C4-2B (cell line): ENCODE results near the gene RPS6KA5.
"Not testable (repeated sequence)": the region's sequence is repeated elsewhere in the genome, so short reads cannot be mapped to it uniquely, and the experiment has no call there.

ENCODE experiments used
- H3K27ac ChIP-seq: fragments of 450-650 bp; 2 replicates; pipeline ENCODE4 v1.5.1; 2017
- ZFX ChIP-seq: fragments of 450-650 bp; IDR thresholded peaks from 2 replicates; pipeline ENCODE4 v1.6.1; 2017
- TF ChIP-seq, protein P1 (sequence below): fragments of 450-650 bp; conservative IDR thresholded peaks from 2 replicates; pipeline ENCODE4 v1.5.1; 2017; ENCODE audit warnings: mild to moderate bottlenecking

RPS6KA5 gene

DNA sequence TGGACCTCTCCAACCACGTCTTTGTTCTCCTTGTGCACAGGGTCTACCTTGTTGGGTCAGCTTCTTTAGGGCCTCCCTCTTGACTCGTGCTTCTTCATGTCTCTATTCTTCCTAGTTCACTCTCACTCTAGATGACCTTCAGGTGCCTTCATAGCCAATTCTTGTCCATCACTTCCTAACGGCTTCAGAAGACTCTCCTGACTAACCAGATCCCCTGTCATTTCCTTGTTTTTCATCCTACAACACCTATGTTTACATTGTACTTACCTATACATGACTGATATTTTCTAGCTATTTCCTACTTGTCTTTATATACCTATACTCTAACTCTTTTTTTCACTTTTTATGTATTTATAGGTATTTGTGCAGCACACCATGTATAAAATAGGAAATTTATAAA lies 117.1 kb downstream of the RPS6KA5 start:
- no peak for TF ChIP-seq ZFX
- TF ChIP-seq, protein P1, sequence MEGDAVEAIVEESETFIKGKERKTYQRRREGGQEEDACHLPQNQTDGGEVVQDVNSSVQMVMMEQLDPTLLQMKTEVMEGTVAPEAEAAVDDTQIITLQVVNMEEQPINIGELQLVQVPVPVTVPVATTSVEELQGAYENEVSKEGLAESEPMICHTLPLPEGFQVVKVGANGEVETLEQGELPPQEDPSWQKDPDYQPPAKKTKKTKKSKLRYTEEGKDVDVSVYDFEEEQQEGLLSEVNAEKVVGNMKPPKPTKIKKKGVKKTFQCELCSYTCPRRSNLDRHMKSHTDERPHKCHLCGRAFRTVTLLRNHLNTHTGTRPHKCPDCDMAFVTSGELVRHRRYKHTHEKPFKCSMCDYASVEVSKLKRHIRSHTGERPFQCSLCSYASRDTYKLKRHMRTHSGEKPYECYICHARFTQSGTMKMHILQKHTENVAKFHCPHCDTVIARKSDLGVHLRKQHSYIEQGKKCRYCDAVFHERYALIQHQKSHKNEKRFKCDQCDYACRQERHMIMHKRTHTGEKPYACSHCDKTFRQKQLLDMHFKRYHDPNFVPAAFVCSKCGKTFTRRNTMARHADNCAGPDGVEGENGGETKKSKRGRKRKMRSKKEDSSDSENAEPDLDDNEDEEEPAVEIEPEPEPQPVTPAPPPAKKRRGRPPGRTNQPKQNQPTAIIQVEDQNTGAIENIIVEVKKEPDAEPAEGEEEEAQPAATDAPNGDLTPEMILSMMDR, result no peak
- no peak overlapping the region for H3K27ac ChIP-seq

DNA sequence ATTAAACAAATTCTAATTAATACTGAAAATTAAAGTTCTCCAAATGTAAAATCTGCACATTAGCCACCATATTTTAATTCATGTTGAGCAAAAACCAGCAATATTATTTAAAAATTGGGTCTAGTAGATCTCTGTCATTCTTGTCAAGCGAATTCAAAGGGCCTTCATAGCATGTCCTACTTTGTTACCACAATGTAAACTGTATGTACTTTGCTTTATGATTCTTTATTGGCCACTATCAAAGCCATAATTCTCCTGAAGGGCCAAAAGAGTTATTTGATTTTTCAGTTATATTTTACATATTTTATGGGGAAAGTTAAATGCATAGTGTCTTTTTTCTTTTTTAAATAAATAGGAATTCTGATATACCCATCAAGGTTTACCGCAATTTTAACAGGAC lies 117.9 kb downstream of the RPS6KA5 start:
- H3K27ac ChIP-seq, result no peak overlapping the region
- TF ChIP-seq, protein P1, result no peak
- no peak for TF ChIP-seq ZFX

DNA sequence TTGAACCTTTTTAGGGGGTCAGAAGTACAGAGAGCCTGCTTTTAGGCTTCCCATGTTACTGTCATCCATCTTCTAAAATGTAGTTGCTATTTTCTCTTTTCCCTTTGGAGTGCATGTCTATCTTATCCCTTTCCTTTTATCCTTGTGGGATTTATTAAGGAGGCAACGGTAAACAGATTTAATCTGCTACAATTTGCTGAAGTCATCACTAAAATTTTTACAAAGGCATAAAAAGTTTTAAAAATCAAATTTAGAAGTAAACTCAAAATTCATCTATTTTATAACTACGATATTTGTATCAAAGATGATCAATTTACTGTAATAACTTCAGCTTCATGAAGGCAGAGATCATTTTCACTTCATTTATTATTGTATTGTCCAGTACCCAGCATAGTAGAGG lies 118.7 kb downstream of the RPS6KA5 start:
- TF ChIP-seq, protein P1, result no peak
- TF ChIP-seq ZFX, result no peak
- H3K27ac ChIP-seq, result no peak overlapping the region

DNA sequence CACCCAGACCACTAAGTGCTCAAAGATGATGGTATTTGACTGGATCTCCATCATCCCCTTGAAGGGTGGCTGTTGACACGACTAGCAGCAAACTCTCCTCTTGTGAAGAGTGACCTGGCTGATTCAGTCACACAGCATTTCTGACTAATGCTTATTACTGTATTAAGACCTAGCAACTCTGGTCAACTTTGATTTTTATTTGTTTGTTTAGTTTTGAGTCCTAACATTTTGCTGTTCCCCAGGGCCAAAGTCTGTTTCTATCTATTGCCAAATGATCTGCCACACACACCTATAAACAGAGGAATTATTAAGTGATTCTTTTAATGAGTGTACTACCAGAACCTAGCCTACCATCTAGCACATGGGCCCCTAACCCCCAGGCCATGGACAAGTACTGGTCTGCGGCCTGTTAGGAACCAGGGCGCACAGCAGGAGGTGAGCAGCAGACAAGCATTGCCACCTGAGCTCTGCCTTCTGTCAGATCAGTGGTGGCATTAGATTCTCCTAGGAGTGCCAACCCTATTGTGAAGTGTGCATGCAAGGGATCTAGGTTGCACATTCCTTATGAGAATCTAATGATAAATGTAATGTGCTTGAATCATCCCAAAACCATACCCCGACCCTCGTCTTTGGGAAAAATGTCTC lies 120.0 kb downstream of the RPS6KA5 start:
- no peak overlapping the region for H3K27ac ChIP-seq
- TF ChIP-seq ZFX, result no peak
- TF ChIP-seq, protein P1, result no peak

DNA sequence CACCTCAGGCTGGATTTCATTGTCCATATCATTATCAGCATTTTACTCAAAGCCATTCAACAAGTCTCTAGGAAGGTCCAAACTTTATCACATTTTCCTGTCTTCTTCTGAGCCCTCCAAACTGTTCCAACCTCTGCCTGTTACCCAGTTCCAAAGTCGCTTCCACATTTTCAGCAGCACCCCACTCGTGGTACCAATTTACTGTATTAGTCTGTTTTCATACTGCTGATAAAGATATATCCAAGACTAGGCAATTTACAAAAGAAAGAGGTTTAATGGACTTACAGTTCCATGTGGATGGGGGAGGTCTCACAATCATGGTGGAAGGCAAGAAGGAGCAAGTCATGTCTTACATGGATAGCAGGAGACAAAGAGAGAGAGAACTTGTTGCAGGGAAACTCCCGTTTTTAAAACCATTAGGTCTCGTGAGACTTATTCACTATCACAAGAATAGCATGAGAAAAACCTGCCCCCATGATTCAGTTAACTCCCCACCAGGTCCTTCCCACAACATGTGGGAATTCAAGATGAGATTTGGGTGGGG lies 121.1 kb downstream of the RPS6KA5 start:
- H3K27ac ChIP-seq, result not testable (repeated sequence)

DNA sequence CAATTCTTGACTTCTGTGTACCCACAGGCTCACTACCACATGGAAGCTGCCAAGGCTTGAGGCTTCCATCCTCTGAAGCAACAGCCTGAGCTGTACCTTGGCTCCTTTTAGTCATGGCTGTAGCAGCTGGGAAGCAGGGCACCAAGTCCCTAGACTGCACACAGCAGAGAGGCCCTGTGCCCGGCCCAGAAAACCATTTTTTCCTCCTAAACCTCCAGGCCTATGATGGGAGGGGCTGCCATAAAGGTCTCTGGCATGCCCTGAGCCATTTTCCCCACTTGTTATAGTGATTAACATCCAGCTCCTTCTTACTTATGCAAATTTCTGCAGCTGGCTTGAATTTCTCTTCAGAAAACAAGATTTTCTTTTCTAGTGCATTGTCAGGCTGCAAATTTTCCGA lies 121.8 kb downstream of the RPS6KA5 start:
- TF ChIP-seq, protein P1, result no peak
- no peak for TF ChIP-seq ZFX

DNA sequence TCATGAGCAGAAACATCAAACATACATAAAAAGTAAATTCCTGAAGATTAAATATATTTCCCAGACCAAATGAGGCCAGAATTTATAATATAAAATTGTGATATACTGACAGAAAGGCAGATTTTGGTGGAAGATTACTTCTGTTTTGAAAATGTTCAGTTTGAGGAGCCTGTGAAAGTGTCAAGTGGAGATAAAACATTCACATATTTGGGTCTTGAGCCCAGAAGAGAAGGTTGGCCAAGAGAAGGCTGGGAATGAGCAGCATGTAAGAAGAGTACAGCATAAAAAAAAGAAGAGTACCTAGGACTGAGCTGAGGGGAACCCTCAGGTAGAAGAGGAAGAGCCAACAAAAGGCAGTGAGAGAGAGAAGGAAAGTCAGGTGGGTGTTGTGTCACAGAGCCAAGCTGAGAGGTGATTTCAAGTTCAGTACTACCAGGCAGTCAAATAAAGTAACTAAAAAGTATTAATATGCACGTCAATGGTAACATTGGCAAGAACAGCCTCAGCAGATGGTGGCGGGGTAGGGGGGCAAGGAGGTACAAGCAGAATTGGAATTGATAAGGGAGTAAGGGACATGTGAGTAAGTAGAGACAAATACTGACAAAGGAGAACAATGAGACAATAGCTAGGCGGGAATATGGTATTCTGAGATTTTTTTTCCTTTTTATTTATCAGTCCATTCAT lies 123.5 kb downstream of the RPS6KA5 start:
- TF ChIP-seq, protein P1, result no peak
- TF ChIP-seq ZFX, result no peak
- H3K27ac ChIP-seq, result no peak overlapping the region

More for the DNA sequence above, 121.8 kb downstream of the RPS6KA5 start:
- no peak overlapping the region for H3K27ac ChIP-seq
